ENCODE data around the gene RAB4B. TPM values are rescaled to one million over a fixed set of nuclear protein-coding genes. Genes with fewer than 3 reads are reported as not detected.
A peak's percentile ranks its signal among the peaks of the same experiment; 100 is the strongest.

RAB4B gene
- total and polyA plus RNA-seq, 2 of the 13 experiments (the other 11 are each of a cell fraction or from before 2014, with no cell fraction given): 3.3 to 5.4 TPM

- TF ChIP-seq DBP (CRISPR knock-in tag; IDR thresholded peaks at IDR 0.05; ENCODE audit: not compliant biosample characterization): no peak
- TF ChIP-seq PHF8 (CRISPR knock-in tag; IDR thresholded peaks at IDR 0.05): no peak
- TF ChIP-seq MTA1 (CRISPR knock-in tag; IDR thresholded peaks at IDR 0.05; ENCODE audit: borderline replicate concordance): no peak
These were observed 22.9 kb downstream of the RAB4B start (continued) for GRCh38 chr19:40800997-40801377.

GRCh38 chr19:40801426-40802299, 23.6 kb downstream of the RAB4B start:
- H3K9me3 ChIP-seq (ENCODE audit: low read length): no peaks in the 10 kb centered on the region
- BruUV-seq (replicated peaks): TSS peak; percentile 69
- ATAC-seq: no peak
- no peak overlapping the region; a peak in 1 of 6 replicates for H3K4me3 ChIP-seq (replicated peaks in 1 of 3; ENCODE audit: insufficient read depth in 1 of 3, low read depth in 2 of 3, low read length in 3 of 3)
- no peak for FAIRE-seq
- TF ChIP-seq ZNF275 (CRISPR knock-in tag; IDR thresholded peaks at IDR 0.05; ENCODE audit: borderline replicate concordance) (no peak), ZBTB40 (IDR thresholded peaks at IDR 0.05) (peak; percentile 15; the same call in 1 of the 2 replicates), ZBTB40 (CRISPR knock-in tag; IDR thresholded peaks at IDR 0.05) (no peak), ETV5 (CRISPR knock-in tag; IDR thresholded peaks at IDR 0.05; ENCODE audit: borderline replicate concordance) (no peak)
- no peak overlapping the region for H2AFZ ChIP-seq (ENCODE audit: low read length)
- H3K27me3 ChIP-seq (ENCODE audit: control insufficient read depth in 1 of 2, insufficient read depth in 2 of 2, low read length in 2 of 2): no peaks in the 10 kb centered on the region; a peak in 2 of 5 replicates
- no peak for DNase-seq (ENCODE audit: low spot score)
- intact Hi-C loops (cut with micrococcal nuclease; ENCODE audit: unreplicated experiment): no loop called here
- peaks cover 34% of the 10 kb centered on the region for H3K79me2 ChIP-seq (ENCODE audit: insufficient read depth, low read length)
- 77% methylated on average over 10 of the region's 13 CpGs for WGBS (ENCODE audit: low lambda C conversion rate)
- ChIA-PET CTCF (ENCODE audit: low intra/inter-chr PET ratio, low total read pairs) (no interaction called here), POLR2A (interaction anchor here (1.5 to 5.0 kb wide), 3 partner anchors 24 to 85 kb away, joined by 3 to 28 read pairs (median 4); partner anchors contain the start of genes ACTMAP, COQ8B, ITPKC and RAB4B)
- peaks cover 2% of the 10 kb centered on the region; the same call in 1 of the 2 replicates for H4K20me1 ChIP-seq (ENCODE audit: insufficient read depth, low read length)
- H3K36me3 ChIP-seq (replicated peaks in 1 of 2; ENCODE audit: control insufficient read depth in 1 of 2, insufficient read depth in 2 of 2, low read length in 2 of 2): peaks cover 4 to 12% of the 10 kb centered on the region in 2 experiments; a peak in 2 of 5 replicates
- H3K27ac ChIP-seq (ENCODE audit: extremely low read length, insufficient read depth, low read length): no peak overlapping the region
- peak overlapping the region; percentile 37; the same call in 1 of the 2 replicates for H3K4me2 ChIP-seq (ENCODE audit: low read depth, low read length)
- H3K9ac ChIP-seq (ENCODE audit: insufficient read depth, low read depth, low read length): no peak overlapping the region
- in situ Hi-C loops (cut with HindIII; ENCODE audit: extremely low pct_ligation_motif_present, low pct_unique_long_range_greater_than_20kb): no loop called here
- H3K4me1 ChIP-seq (ENCODE audit: insufficient read depth, low read length): peaks cover 66% of the 10 kb centered on the region
